Mesothelial cell of epicardium (in vitro differentiated cells): ENCODE measurements around the gene FHIT. TPM values are rescaled to one million over a fixed set of nuclear protein-coding genes. Genes with fewer than 3 reads are reported as not detected.

ENCODE experiments used
- DNase-seq, 2 experiments: peaks; one replicate each; pipeline ENCODE4 v3.0.0; 2021; ENCODE audit warnings: low spot score in 2 of 2; ENCODE audit not compliant: unreplicated experiment in 2 of 2
- H3K27ac Mint-ChIP-seq: 2 replicates; pipeline ENCODE4 v1.8.0; 2021; ENCODE audit warnings: mixed read lengths
- H3K27me3 Mint-ChIP-seq: 2 replicates; pipeline ENCODE4 v1.8.0; 2021; ENCODE audit warnings: low read depth, mixed read lengths
- H3K36me3 Mint-ChIP-seq: 2 replicates; pipeline ENCODE4 v1.8.0; 2021; ENCODE audit warnings: mixed read lengths
- H3K4me1 Mint-ChIP-seq: 2 replicates; pipeline ENCODE4 v1.8.0; 2021; ENCODE audit warnings: mixed read lengths
- H3K4me3 Mint-ChIP-seq: 2 replicates; pipeline ENCODE4 v1.8.0; 2021; ENCODE audit warnings: mild to moderate bottlenecking, moderate library complexity, mixed read lengths
- H3K9me3 Mint-ChIP-seq: 2 replicates; pipeline ENCODE4 v1.8.0; 2021; ENCODE audit warnings: mixed read lengths
- CTCF ChIP-seq: fragments of 200-600 bp; sonication (generic); IDR thresholded peaks from one replicate; pipeline ENCODE4 v1.5.0; 2021; ENCODE audit warnings: antibody characterized with exemption; ENCODE audit not compliant: unreplicated experiment
- total RNA-seq: library from RNA; stranded (reverse); gene quantifications from 3 replicates; pipeline ENCODE4 v1.2.1, GENCODE V29; 2021

The FHIT gene
- total RNA-seq, 1 donor from 2014 or later, result 10.7 TPM

GRCh38 chr3:60826511-60826910, 424.7 kb downstream of the FHIT start:
- Mint-ChIP-seq H3K27ac (no peak overlapping the region), H3K36me3 (peaks cover 6% of the 10 kb centered on the region), H3K9me3 (peaks cover 21% of the 10 kb centered on the region), H3K4me3 (no peak overlapping the region), H3K4me1 (no peaks in the 10 kb centered on the region), H3K27me3 (no peaks in the 10 kb centered on the region)
- no peak for TF ChIP-seq CTCF
- no peak for DNase-seq

GRCh38 chr3:60812502-60812901, 438.8 kb downstream of the FHIT start:
- peaks cover 6% of the 10 kb centered on the region for H3K4me1 Mint-ChIP-seq
- no peak for DNase-seq
- H3K4me3 Mint-ChIP-seq, result no peak overlapping the region
- H3K27me3 Mint-ChIP-seq, result no peaks in the 10 kb centered on the region
- TF ChIP-seq CTCF, result no peak
- H3K36me3 Mint-ChIP-seq, result peaks cover 4% of the 10 kb centered on the region
- peaks cover 29% of the 10 kb centered on the region for H3K9me3 Mint-ChIP-seq
- H3K27ac Mint-ChIP-seq, result no peak overlapping the region

GRCh38 chr3:60810881-60811280, 440.4 kb downstream of the FHIT start:
- H3K27me3 Mint-ChIP-seq, result no peaks in the 10 kb centered on the region
- H3K27ac Mint-ChIP-seq, result no peak overlapping the region
- H3K9me3 Mint-ChIP-seq, result peaks cover 16% of the 10 kb centered on the region
- DNase-seq, result no peak
- no peak for TF ChIP-seq CTCF
- no peak overlapping the region for H3K4me3 Mint-ChIP-seq
- H3K36me3 Mint-ChIP-seq, result no peaks in the 10 kb centered on the region
- peaks cover 6% of the 10 kb centered on the region for H3K4me1 Mint-ChIP-seq

DNA sequence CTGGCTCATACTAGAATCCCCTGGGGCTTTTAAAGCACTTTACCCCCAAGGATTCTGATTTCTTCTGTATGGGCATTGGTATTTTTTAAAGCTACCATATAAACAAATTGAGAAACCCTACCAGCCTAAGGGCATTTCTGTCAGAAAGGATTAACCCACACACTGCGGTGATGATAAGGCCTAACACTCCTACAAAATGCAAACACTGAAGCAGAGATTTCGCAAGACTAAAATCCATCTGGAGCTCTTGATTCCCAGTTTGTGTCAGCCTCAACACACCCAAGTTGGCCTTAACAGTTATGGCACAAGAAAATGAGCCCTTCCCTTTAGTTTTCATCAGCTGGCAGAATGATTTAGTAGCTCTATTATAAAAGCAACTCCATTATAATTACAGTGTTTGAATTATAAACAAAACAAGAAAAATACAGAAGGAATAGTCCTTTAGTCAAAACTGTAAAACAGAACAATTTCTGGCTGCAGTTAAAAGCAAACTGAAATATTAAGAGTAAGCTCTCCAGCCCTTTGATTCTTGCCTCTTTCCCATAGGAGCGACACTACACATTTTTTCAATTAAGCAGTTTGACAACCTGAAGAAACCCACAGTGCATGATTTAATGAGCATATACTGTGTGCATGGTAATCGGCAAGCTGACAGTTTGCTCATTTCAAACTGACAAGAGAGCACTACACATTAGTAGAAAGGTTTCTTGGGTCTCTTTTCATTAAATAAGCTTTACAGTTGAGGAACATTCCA, 441.2 kb downstream of the FHIT start:
- Mint-ChIP-seq H3K4me1 (peaks cover 6% of the 10 kb centered on the region), H3K27me3 (no peaks in the 10 kb centered on the region), H3K27ac (peak overlapping the region; percentile 5), H3K36me3 (no peaks in the 10 kb centered on the region), H3K9me3 (peaks cover 7% of the 10 kb centered on the region), H3K4me3 (no peak overlapping the region)
- no peak for DNase-seq
- TF ChIP-seq CTCF, result no peak

GRCh38 chr3:60803216-60804173, 447.8 kb downstream of the FHIT start:
- no peak overlapping the region for H3K4me3 Mint-ChIP-seq
- no peak overlapping the region for H3K27ac Mint-ChIP-seq
- DNase-seq, result no peak
- H3K27me3 Mint-ChIP-seq, result no peaks in the 10 kb centered on the region
- no peak for TF ChIP-seq CTCF
- no peaks in the 10 kb centered on the region for H3K4me1 Mint-ChIP-seq
- H3K36me3 Mint-ChIP-seq, result no peaks in the 10 kb centered on the region
- H3K9me3 Mint-ChIP-seq, result peaks cover 3% of the 10 kb centered on the region
